ENCODE results near the gene NECAB2. TPM values are rescaled to one million over a fixed set of nuclear protein-coding genes. Genes with fewer than 3 reads are reported as not detected.

The NECAB2 gene
- total RNA-seq, 4 donors from 2014 or later: not detected

DNA sequence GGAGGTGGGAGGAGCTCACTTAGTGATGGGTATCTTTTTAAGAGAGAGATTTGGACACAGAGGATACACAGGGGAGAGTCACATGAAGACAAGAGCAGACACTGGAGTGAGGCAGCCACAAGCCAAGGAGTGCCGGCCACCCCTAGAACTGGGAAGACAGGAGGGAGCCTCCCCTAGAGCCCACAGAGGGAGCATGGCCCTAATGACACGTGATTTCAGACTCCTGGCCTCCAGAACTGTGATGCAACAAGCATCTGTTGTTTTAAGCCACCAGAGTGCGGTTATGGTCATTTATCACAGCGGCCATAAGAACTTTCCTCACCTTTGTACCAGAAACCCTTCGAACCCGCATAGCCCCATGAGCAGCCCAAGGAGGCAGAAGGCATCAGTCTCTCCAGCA lies 41.2 kb downstream of the NECAB2 start:
- Histone ChIP-seq H3K9me3 (no peaks in the 10 kb centered on the region), H3K36me3 (no peaks in the 10 kb centered on the region), H3K27ac (no peak overlapping the region), H3K4me3 (no peak overlapping the region), H3K4me1 (peaks cover 0 to 4% of the 10 kb centered on the region in 2 donors), H3K27me3 (no peaks in the 10 kb centered on the region)
- ATAC-seq (no peak), DNase-seq (no peak)
- in situ Hi-C loops (cut with MboI; ENCODE audit: low sequenced_read_pairs in 4 of 4): no loop called here
- intact Hi-C loops (cut with DNase I; ENCODE audit: low total_unique reads): no loop called here
- TF ChIP-seq POLR2A (IDR thresholded peaks at IDR 0.05): no peak
- TF ChIP-seq, protein P1, sequence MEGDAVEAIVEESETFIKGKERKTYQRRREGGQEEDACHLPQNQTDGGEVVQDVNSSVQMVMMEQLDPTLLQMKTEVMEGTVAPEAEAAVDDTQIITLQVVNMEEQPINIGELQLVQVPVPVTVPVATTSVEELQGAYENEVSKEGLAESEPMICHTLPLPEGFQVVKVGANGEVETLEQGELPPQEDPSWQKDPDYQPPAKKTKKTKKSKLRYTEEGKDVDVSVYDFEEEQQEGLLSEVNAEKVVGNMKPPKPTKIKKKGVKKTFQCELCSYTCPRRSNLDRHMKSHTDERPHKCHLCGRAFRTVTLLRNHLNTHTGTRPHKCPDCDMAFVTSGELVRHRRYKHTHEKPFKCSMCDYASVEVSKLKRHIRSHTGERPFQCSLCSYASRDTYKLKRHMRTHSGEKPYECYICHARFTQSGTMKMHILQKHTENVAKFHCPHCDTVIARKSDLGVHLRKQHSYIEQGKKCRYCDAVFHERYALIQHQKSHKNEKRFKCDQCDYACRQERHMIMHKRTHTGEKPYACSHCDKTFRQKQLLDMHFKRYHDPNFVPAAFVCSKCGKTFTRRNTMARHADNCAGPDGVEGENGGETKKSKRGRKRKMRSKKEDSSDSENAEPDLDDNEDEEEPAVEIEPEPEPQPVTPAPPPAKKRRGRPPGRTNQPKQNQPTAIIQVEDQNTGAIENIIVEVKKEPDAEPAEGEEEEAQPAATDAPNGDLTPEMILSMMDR (IDR thresholded peaks at IDR 0.05 in 4 of 5, conservative IDR thresholded peaks at IDR 0.05 in 1 of 5): no peak

GRCh38 chr16:84013787-84014569 lies 45.9 kb downstream of the NECAB2 start:
- no peaks in the 10 kb centered on the region for H3K9me3 ChIP-seq
- no peaks in the 10 kb centered on the region for H3K27me3 ChIP-seq
- no peak for TF ChIP-seq POLR2A (IDR thresholded peaks at IDR 0.05)
- TF ChIP-seq, protein P1 (IDR thresholded peaks at IDR 0.05 in 4 of 5, conservative IDR thresholded peaks at IDR 0.05 in 1 of 5): no peak
- intact Hi-C loops (cut with DNase I; ENCODE audit: low total_unique reads) (no loop called here), in situ Hi-C loops (cut with MboI; ENCODE audit: low sequenced_read_pairs in 4 of 4) (no loop called here)
- no peaks in the 10 kb centered on the region for H3K4me1 ChIP-seq
- no peak overlapping the region for H3K4me3 ChIP-seq
- DNase-seq: peak in 1 of 2 donors; percentile 36
- peak; percentile 45 to 68 for ATAC-seq
- H3K27ac ChIP-seq: no peak overlapping the region
- H3K36me3 ChIP-seq: no peaks in the 10 kb centered on the region

DNA sequence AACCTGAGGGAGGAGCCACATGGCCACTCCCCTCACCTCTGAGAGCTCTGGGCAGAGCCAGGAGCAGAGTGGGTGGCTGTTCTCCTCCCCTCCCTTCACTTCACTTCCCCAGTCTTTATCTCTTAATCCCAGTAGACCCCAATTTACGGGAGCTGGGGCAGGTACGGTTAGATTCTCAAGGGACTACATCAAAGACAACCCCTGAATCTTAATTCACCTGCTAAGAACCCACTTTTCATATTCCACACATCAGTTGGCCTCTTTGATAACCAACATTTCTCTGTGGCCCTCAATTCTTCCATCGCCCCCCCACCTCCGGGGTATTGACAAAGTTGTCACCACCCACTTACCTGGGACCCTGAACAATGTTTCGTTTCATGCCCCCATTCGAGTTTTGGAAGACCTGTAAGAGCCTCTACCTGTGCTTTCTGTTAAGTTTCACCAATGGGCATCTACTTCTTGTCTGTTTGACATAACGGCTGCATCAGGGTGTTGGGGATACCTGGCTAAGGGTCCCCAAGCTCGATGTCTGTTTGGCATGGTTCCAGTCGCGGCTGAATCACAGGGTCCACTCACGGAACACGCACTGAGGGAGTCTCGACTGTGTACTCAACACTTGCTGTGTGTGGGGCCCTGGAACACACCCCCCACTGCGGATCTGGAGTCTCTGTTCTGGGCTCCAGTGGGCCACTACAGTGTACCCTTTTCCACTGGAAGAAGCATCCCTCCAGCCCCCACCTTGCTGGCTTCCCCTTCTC lies 46.7 kb downstream of the NECAB2 start:
- DNase-seq (no peak), ATAC-seq (no peak)
- Histone ChIP-seq H3K36me3 (no peaks in the 10 kb centered on the region), H3K27me3 (no peaks in the 10 kb centered on the region), H3K9me3 (no peaks in the 10 kb centered on the region), H3K27ac (no peak overlapping the region), H3K4me1 (no peaks in the 10 kb centered on the region), H3K4me3 (no peak overlapping the region)
- TF ChIP-seq, protein P1 (IDR thresholded peaks at IDR 0.05 in 4 of 5, conservative IDR thresholded peaks at IDR 0.05 in 1 of 5): no peak
- TF ChIP-seq POLR2A (IDR thresholded peaks at IDR 0.05): no peak
- in situ Hi-C loops (cut with MboI; ENCODE audit: low sequenced_read_pairs in 4 of 4): no loop called here
- intact Hi-C loops (cut with DNase I; ENCODE audit: low total_unique reads): no loop called here

DNA sequence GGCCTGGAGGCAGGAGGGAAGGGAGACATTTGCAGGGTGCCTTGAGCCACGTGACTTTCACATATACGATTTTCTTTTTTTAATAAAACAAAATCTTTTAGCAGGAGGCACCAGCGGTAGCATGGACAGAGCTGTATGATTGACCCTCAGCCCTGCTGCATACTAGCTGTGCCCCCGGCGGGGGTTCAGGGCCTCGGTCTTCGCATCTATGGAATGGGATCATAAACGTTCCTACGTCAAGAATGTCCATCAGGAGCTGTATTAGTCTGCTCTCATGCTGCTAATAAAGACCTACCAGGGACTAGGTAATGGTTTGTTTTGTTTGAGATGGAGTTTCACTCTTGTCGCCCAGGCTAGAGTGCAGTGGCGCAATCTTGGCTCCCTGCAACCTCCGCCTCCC lies 47.4 kb downstream of the NECAB2 start:
- Histone ChIP-seq H3K9me3 (no peaks in the 10 kb centered on the region), H3K4me1 (no peaks in the 10 kb centered on the region), H3K36me3 (no peaks in the 10 kb centered on the region), H3K27ac (no peak overlapping the region), H3K27me3 (no peaks in the 10 kb centered on the region), H3K4me3 (no peak overlapping the region)
- ATAC-seq: no peak
- intact Hi-C loops (cut with DNase I; ENCODE audit: low total_unique reads): no loop called here
- in situ Hi-C loops (cut with MboI; ENCODE audit: low sequenced_read_pairs in 4 of 4): no loop called here
- no peak for TF ChIP-seq POLR2A (IDR thresholded peaks at IDR 0.05)
- TF ChIP-seq, protein P1 (IDR thresholded peaks at IDR 0.05 in 4 of 5, conservative IDR thresholded peaks at IDR 0.05 in 1 of 5): no peak
- DNase-seq: no peak
